DMS53 treated with DMSO at 0.1 percent for 48 hours (cell line): ENCODE results near the gene DLL4.
"Not testable (repeated sequence)": the region's sequence is repeated elsewhere in the genome, so short reads cannot be mapped to it uniquely, and the experiment has no call there.

Experiments
- DNase-seq: peaks from one replicate; lab custom pipeline; 2025; ENCODE audit not compliant: unreplicated experiment; lab: John Stamatoyannopoulos, UW

Gene DLL4

DNA sequence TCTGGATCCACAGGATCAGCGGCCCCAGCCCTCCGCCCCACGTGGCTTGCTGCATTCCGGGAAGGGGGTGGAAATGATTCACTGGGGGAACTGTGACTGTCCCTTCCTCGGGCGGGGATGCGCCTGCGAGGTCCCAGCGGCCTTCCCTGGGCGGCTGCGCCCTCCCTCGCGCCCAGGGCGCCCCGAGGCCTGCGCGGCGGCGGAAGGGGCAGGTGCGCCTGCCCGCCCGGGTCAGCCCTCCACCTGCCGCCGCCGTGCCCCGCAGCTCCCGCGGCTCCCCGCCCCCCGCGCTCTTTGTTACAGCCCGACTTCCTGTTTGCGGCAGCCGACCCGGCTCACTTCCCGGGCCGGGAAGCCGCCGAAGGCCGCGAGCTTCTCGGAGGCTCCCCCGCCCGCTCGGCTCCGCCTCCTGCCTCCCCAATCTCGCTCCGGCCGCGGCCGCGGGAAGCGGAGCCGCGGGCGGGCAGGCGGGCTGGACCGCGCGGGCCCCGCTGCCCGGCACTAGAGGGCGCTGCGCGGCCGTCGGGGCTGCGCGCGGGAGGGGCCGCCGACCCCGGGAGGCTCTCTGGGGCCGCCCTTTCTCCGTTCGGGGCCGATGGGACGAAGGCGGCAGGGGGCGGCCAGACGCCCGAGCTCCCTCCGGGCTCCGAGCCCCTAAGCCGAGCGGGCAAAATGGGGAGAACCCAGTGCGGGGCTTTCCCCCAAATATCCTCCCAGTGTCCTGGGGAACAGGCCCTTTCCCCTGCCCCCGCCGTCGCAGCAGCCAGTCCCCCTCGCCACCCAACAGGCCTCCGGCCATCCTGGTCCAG is 12.6 kb downstream of the DLL4 start:
- peak; percentile 84 for DNase-seq

DNA sequence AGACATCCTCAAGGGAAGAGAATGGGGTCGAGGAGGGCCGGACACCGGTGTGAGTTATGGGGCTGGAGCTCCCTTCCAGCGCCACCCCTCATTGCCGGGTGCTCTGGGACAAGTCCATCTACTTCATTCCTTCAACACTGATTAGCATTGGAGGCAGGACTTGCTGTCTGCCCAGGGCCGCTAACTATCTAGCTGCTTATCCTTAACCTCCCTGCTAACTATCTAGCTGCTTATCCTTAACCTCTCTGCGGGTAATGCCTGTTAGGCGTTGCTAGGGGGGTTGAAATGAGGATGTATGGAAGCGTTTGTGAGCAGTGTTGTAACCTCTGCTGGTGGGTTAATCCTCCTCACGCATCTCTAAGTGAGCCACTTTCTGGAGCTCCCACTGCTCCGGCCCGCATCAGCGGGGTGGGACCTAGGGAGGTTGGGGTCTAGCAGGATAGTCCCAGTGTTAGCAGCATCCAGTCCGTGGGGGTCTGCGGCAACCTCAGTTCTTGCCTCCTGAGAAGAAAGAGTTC is 13.3 kb downstream of the DLL4 start:
- no peak for DNase-seq

DNA sequence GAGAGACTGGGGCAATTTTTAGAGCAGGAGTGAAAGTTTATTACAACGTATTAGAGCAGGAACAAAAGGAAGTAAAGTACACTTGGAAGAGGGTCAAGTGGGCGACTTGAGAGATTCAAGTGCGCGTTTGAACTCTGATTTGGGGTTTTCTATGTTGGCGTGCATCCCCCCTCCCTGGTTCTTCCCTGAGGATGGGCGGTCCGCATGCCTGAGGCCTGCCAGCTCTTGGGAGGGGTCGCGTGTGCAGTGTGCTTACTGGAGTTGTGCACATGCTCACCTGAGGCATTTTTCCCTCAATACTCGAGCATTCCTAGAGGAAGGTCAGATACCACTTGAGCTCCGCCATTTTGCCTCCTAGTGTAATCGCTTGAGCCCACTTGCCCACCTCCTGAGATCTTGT is 13.7 kb downstream of the DLL4 start:
- no peak for DNase-seq

DNA sequence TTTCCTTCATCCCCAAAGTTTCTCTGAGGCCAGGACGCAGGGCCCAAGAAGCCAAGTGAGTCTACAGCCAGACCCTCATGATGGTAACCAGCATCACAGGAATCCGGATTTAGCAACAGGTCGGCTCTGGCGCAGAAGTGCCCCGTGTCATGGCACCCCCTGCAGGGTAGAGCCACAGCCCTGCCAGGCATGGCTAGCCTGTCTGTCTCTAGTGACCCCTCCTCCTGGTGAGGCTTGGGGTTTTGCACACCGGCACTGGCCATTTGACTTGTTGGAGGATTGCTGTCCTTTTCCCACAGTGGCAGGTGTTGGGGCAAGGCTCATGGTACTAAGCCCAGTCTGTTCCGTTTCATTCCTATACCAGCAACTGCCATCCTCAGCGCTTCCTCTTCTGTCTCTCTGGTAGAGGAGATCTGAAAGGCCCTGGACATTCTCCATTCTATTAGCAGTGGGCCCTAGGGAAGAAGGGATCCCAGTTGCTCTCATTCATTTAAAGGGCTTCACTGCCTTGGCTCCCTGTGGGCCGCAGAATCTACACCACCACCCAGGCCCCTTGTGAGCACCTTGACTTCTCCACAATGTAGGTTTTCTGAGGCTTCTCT is 14.7 kb downstream of the DLL4 start:
- no peak for DNase-seq

DNA sequence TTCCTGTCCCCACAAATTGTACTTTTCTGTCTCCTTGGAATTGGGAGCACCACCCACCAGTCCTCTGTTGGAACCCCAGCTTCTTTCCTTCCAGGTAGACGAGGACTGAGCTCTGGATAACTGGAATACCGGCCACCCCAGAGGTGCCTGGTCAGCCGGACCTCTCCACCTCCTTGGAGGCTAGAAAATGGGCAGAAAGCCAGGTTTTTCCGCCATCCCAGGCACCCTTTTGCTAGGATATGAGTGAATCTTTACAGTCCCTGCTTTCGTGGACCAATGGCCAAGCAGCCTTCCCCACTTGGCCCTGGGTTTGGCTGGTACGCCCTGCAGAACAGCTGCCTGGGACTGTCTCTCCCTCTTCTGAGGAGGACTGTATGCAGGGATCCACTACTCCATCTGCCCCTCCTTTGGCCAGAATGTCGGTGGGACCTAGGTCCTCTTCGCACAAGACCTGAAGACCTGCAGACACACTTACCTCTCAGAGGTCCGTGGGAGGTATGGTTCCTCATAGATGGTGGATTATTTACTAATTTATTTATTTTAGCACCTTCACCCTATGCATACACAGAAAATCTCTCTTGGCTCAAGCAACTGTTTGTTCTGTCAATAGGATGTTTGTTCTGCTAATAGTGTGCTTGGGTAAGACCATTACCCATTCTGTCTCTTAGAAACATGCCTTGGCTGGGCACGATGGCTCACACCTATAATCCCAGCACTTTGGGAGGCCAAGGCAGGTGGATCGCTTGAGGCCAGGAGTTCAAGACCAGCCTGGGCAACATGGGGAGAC is 15.6 kb downstream of the DLL4 start:
- DNase-seq: peak; percentile 77

DNA sequence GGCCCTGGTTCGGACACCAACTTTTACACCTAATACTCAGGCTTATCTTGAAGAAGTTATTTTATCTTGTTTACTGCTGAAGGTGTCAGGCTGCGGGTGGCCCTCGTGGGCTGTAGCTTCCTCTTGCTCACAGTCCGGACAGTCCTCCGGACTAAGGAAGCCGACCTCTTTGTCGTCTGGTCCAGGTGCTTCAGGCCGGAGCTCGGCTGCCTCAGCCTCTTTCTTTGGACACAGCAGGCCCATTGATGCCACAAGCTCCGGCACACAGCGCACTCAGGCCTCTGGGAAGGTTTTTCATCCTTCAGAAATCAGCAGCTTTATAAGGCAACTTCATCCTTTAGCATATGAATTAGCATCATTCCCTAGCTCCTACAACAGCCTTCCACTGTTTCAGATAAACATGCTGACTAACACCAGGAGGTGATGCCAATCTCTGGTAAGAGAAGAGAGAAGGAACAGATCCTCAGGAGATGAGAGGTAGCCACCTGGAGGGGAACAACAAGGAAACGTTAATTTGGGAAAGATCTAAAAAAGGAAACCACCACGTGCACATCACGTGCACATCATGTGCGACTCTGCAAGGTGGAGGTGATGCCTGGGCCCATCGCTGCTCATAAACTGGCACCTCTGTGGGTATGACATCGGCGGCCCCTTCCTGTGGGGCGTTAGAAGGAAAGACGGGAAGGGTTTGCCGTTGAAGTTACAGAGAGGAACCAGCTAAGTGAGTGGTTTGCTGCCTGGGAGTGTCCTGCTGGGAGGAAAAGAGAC is 19.8 kb downstream of the DLL4 start:
- DNase-seq: no peak

DNA sequence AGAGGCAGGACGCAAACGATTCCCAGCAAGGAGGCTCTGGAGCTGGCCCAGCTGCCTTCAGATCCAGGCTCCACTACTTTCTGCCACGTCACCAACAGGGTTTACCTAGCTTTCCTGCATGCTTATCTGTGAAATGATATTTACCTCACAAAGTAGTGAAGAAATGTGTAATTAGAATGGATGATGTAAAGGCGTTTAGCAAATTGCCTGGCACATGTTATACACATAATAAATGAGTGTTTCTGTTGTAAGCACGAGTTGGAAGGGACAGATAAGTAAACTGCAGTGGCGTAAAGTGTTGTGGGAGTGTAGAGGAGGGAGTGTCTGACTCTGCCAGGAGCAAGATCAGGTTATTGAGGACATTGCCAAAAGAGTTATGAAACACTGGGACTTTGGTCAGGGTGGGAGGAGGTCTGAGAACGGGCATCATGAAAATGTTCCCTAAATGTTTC is 20.6 kb downstream of the DLL4 start:
- no peak for DNase-seq

DNA sequence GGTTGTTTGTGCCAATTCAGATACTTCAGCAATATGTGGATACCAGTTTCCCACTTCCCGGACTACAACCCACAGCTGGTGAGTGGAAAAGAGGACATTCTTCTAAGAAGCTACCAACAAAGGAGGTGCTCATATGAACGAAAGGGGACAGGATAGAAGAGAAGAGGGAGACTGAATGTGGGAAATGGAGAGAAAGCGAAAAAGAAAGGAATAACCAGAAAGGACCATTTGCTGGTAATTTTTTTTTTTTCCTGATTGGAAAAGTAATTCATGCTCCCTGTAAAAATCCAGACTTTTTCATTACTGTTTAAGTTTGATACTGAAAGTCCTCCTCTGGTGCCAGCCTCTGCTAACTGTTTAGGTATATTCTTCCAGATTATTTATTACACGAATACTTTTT is 22.6 kb downstream of the DLL4 start:
- DNase-seq: no peak

DNA sequence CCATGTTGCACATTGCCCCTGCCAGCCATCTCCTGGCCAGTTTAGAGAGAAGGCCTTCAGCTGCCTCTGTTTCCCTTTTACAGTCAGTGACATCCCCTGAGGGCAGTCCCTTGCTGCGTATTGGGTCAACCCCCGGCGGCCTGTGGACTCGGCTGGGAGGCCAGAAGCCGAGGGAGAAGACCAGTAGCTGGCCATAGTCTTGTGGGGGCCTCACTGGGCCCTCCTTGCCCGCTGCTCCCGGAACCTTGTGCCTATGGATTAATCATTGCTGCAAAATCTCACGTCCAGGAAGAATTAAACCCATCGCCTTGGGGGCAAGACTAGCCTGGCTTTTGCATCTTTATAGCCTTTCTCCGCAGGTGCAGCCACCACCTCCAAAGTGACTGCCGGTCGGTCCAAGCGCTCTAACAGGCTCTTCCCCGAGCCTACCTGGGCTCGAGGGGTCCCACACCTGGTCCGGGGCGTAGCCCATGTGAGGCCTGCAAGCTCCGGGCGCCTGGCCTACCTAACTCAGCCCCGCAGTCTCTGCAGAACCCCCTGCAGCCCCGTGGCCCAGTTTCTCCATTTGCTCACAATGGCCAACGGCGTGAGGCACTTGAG is 23.3 kb downstream of the DLL4 start:
- no peak for DNase-seq

DNA sequence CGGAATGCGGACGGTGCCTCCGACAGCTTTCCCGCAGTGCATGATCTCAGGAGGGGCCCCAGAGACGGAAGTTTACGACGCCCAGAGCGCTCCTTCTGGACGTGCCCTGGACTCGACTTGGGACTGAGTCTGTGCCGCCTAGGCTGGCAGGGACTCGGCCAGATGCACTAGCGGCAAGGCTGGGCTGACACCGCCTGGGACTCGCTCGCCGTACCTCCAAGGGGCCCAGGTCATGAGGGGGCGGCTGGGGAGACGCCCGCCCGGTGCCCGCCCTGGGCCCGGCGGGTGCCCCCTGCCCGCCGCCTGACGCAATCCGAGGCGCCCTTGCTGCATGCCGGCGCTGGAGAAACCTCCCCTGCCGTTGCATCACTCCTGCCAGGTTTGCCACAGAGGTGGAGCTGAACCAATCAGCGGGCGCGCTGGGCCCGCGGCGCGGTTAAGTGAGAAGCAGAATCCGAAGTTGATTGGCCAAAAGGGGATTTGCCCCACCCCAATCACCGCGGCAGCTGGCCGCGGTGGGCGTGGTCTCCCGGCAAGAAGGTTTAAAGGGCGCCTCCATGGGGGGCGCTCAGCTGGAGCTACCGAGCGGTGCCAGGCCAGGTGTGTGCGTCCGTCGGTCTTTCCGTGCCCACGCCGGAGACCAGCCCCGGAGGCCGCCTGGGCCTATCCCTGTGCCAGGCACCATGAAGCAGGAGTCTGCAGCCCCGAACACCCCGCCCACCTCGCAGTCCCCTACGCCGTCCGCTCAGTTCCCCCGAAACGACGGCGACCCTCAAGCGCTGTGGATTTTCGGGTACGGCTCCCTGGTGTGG is 24.0 kb downstream of the DLL4 start, which contains the start of gene CHAC1:
Gene CHAC1, plus strand, starts transcription at position 571 of the 812 bp plus-strand sequence. Its CDS starts 113 bp downstream, at position 684.
- DNase-seq: peak; percentile 93

DNA sequence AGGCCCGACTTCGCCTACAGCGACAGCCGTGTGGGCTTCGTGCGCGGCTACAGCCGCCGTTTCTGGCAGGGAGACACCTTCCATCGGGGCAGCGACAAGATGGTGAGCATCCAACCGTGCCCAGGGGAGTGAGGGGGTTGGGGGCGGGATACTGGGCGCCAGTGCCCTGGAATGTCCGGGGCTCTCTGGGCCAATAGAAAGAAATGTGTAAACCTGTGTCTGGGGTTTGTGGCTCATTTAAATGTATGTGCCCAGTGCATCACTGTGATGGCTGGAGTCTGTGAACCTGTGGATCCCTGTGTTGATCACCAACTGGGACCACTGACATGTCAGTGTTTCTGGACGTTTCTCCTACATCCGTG is 24.6 kb downstream of the DLL4 start:
- no peak for DNase-seq

DNA sequence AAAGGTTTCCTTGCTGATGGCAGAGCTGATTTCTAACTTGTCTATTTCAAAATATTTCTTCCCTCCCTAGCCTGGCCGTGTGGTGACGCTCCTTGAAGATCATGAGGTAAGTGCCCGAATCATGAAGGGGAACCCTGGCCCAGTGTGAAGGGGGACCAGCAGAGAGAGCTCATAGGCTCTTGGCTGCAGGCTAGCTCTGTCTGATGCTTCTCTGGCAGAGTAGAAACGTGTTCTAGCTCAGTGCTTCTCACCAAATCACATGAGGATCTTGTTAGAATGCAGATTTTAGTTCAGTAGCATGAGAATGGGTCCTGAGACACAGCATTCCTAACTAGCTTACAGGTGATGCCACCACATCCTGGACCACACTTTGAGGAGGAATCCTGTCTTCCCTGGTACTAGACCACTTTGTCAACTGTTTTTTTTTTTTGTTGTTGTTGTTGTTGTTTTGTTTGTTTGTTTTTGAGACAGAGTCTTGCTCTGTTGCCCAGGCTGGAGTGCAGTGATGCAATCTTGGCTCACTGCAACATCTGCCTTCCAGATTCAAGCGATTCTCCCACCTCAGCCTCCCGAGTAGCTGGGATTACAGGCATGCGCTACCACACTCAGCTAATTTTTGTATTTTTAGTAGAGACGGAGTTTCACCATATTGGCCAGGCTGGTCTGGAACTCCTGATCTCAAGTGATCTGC is 25.2 kb downstream of the DLL4 start:
- DNase-seq: not testable (repeated sequence)

DNA sequence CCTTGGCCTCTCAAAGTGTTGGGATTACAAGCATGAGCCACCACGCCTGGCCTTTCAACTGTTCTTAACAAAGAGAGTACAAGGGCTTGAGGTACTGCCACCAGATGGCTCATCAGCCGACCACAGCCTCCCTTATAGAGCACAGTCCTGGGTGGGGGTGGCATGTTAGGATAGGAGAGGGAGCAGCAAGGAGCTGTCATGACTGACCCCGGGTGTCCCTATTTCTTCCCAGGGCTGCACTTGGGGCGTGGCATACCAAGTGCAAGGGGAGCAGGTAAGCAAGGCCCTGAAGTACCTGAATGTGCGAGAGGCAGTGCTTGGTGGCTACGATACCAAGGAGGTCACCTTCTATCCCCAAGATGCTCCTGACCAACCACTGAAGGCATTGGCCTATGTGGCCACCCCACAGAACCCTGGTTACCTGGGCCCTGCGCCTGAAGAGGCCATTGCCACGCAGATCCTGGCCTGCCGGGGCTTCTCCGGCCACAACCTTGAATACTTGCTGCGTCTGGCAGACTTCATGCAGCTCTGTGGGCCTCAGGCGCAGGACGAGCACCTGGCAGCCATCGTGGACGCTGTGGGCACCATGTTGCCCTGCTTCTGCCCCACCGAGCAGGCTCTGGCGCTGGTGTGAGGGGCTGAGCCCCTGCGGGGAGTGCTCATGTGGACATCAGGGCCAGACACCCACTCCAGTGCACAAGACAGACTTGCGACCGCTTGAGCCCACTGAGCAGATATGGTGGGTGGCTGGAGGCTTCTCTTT is 26.2 kb downstream of the DLL4 start:
- no peak for DNase-seq

DNA sequence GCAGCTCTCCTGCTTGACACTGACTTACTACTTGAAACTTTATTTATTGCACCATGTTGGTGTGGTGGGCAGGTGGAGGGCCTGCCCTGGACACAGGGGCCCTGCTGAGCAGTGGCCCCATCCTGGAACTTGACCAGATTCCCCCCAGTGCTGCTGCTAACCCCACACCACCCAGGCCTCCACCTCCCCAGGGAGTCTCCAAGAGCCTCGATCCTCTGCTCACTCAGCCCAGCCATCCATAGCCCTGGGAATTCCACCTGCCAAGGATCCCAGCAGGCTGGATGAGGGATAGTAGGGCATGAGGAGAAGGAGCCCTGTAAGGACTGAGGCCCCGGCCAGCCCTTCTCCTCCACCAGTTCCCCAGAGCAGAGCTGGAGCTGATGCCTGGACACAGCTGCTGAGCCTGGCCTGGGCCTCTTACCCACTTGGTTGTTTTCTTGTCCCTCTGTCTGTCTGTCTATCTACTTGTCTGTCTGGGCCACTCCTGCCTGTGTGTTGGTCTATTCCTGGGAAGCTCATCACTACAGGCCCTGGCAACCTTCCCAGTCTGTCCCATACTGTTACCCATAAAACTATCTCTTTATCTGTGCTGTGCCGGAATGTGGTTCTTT is 26.9 kb downstream of the DLL4 start:
- no peak for DNase-seq

DNA sequence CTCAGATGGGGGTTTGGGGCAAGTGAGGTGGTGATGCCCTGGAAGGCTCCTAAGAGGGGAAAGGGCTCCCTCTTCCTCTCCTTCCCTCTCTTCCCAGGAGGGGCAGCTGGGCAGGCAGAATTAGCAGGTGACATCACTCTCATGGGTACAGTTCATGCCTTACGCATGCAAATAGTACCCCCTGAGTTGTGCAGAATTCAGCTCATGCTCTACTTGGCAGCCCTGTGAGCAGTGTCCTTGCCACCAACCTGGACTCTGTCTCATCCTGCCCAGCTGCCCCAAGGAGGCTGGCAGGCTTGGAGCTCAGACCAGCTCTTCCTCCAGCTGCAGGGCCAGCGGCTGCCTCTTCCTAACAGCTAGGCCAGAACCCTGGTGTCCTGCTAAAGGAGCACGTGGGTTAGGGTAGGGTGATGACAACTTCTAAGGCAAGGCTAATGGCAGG is 27.4 kb downstream of the DLL4 start:
- no peak for DNase-seq

DNA sequence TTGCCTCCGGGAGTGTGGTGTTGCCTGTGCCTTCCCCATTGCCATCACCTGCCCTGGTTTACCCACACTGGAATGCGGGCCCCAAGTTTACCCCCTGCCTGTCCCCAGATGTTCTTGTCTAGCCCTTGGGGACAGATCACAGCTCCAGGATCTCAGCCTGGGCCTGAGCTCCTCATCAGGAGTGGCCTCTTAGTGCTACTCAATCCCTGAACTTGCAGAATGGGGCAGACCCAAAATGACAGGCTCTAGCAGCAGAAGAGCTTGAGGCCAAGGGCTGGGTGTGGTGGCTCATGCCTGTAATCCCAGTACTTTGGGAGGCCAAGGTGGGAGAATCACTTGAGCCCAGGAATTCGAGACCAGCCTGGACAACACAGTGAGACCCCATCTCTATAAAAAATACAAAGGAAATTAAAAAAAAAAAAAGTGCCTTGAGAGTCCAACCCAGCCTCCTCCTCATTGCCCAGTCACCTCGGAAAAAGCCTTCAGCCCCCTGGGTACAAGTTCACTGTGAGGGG is 28.0 kb downstream of the DLL4 start:
- no peak for DNase-seq

DNA sequence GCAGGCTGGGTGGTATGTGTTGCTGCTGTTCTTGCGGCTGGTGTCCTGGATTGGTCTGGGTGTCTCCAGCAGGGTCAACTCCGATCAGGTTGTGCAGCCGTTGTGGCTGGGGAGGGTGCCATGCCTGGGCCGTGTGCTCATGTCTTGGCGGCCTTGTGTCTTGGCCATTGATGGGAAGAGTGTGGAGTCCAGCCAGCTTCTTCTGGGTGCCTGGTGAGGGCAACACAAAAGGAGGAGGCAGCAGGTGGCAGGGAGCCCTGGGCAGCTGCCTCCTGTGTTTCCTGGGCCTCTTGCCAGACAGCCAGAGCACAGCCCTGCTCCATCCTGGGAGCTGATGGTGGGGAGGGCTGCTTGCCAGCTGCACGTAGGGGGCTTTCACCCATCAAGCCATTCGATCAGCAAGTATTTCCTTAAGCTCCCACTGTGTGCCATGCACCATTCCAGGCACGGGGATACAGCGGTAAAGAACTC is 28.5 kb downstream of the DLL4 start:
- no peak for DNase-seq
